SH-SY5Y (cell line): ENCODE results near the gene MPC1.

Experiments used
- GATA2 ChIP-seq: IDR thresholded peaks from 2 replicates; pipeline ENCODE4 v1.6.1; 2011; ENCODE audit warnings: mild to moderate bottlenecking, low read depth, low read length
- GATA3 ChIP-seq: IDR thresholded peaks from 2 replicates; pipeline ENCODE4 v1.6.1; 2011; ENCODE audit warnings: low read depth, mild to moderate bottlenecking, low read length, moderate library complexity

MPC1 gene

DNA sequence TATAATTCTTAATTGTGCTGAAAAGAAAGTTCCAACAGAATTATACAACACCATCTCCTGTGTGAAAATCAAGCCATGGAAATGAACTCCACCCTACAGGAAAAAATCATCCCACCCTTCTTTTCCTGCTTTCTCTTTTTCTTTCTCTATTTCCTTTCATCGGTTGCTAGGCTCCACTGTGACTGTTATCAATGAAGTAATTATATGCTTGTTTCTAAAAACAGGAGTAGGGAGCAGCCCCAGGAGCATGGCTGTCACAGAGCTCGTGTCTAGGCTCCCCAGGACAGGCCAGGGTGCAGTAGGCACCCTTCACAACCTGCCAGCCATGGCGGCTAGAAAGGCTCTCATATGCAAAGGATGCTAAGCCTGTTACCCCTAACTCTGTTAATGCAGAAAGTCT is 13.0 kb downstream of the MPC1 start:
- TF ChIP-seq GATA2 (no peak), GATA3 (no peak)

DNA sequence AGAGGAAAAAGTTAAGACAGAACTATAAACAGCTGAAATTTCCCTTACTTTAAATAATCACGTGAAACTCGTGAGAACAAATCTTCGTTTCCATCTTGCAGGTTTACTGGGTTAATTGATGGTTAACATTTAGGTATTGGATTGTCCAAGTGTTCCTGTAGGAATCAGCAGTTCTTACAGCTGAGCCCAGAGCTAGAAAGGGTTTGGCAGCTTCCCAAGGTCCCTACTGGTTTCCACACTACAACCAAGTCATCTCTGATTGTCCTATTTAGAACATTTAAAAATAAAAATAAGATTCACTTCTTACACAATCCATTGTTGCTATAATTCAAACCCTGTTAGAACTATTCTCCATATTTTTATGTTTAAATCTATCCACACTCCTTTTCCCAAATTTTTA is 15.8 kb downstream of the MPC1 start:
- TF ChIP-seq GATA2, result no peak
- no peak for TF ChIP-seq GATA3

DNA sequence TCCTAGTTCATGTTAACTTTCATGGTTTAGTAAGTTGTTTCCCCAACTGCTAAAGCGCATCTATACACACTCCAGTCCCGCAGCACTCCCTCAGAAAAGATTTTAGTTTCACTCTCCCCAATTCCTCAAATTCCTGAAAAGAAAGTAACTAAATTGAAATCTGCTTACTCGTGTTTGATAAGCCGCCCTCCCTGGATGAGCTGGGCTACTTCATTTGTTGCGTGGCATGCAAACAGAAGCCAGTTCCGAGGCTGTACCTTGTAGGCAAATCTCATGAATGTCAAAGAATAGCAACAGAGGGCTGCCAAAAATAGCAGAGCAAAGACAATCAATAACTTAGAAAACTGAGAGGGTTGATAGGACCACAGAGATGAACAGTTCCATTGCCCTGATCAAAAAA is 16.9 kb downstream of the MPC1 start:
- TF ChIP-seq GATA3, result no peak
- no peak for TF ChIP-seq GATA2

DNA sequence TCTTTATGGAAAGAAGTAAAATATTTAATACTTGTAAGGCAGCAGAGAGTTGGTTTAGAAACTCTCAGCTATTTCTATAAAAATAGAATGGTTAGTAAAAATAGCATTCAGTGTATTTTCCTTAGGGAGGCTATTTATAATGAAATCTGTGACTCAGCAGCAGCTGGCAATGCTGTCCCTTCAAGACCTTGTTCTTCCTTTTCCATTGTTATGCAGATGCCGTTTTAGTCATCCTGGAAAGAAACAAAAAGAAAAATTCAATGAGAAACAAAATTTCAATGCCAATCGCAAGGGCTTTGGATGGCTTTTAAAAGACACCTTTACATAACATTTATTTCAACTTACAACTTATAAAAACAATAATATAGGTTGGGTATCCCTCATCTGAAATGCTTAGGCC is 17.5 kb downstream of the MPC1 start:
- TF ChIP-seq GATA2, result no peak
- no peak for TF ChIP-seq GATA3

DNA sequence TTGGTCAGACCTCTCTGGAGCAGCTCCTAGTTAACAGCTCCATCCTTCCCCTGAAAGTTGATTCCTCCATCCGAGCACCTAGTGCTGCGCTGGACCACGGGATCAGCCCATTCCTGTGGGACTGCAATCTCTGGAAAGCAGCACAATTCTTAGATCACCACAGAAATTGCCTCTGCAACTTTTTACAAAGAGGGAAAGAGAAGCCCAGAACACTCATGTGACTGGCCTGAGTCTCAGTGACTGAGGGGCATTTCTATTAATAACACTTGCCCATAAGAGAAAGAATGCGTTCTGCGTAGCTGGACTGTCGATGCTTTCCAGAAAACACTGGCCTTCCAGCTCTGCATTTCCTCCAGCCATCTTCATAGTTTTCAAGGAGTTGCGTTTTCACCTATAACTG is 18.3 kb downstream of the MPC1 start:
- TF ChIP-seq GATA3 (no peak), GATA2 (no peak)

DNA sequence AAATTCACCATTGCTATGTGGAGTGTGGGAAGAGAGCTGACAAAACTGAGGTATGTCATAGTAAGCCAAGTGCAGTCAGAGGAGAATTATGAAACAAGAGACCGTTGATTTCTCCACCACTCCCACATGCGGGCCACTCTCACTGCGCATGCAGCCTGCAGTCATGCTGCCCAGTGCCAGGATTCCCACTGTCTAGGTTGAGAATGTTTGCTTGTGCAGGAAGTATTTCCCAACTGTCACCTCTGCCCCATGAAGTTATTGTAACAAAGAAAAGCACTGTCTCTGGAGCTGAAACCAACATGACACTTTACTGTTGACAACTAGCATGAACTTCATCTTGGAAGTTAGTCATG is 21.7 kb downstream of the MPC1 start:
- TF ChIP-seq GATA3 (no peak), GATA2 (no peak)

DNA sequence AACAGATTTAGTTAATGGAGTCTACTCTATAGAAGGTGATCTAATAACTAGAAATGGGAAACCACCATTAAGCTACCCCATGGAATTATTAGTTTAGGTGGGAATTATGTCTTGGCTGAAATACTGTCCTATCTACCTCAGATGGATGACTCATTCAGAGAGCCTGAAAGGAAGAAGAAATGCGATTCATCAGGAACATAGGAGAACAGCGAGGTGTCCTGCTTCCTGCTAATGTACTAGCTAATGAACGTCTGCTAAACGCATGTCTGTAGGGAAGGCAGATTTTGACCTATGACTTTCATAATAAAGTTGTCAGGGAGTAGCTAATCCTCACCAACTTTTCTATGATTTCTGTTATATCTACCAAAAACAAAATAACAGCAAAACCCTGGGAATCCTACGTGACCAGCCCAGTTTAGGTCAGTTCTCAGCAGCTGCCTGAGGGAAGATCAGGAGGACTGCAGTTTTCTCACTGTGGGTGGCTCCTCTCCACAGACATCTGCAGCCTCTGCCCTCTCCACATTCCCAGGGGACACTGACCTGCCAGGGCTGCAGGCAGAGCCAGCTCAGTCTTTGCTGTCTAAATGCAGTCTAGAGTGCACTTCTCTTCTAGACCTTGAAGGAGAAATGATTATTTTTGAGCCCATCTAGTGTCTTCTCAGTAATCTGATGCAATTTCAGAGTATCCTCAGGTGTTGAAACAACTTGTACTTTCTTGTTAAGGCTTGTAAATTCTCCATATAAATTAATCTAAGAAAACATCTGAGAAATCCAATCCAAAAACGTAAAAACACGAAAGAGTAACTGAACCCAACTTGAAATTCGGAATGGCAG is 22.3 kb downstream of the MPC1 start:
- TF ChIP-seq GATA2, result no peak
- no peak for TF ChIP-seq GATA3

DNA sequence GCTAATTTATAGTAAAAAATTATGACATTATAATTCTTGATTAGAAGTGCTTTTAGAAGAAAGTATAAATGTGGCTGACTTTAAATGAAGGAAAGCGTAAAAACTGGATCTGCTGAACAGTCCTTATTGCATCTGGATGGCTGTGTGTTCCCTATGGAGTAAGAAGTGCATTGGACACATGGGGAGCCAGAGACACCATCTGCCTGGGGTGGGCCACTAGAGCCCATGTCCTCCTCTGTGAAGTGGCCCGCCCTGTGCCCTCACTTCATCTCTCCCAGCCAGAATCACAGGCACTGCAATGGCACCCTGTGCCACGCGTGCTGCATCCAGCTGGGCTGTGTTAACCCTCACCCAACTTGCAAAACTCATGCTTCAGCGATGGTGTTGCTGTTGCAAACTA is 27.2 kb downstream of the MPC1 start:
- no peak for TF ChIP-seq GATA3
- no peak for TF ChIP-seq GATA2

DNA sequence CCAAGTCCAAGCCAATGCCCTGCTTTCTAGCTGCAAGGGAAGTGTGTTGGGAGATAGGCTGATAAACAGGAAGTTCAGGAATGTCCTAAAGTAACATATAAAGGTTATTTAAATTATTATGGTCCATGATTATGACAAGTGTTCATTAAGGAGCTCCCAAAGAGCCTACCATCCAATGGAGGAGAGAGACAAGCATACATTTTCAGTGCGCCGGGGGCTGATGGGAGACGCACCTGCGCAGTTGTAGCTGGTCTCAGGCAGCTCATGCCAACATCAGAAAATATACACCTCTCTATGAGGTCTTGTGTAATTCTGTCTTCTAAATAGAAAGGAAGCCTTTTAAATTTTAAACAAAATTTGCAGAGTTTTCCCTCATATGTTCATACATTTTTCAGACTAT is 27.8 kb downstream of the MPC1 start:
- TF ChIP-seq GATA3 (no peak), GATA2 (no peak)

DNA sequence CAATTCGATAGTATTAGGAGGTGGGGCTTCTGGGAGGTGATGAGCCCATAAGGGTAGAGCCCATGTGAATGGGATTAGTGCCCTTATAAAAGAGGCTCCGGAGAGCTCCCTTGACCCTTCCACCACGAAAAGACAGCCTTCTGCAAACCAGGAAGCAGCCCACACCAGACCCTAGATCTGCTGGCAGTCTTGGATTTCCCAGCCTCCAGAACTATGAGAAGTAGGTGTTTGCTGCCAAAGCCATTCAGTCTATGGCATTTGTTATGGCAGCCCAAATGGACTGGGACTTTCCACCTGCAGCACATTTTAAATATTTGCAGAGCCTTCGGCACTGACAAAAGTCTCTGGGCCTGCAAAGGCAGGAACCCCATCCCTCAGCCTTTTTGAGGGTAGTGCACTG is 28.6 kb downstream of the MPC1 start:
- no peak for TF ChIP-seq GATA2
- no peak for TF ChIP-seq GATA3

DNA sequence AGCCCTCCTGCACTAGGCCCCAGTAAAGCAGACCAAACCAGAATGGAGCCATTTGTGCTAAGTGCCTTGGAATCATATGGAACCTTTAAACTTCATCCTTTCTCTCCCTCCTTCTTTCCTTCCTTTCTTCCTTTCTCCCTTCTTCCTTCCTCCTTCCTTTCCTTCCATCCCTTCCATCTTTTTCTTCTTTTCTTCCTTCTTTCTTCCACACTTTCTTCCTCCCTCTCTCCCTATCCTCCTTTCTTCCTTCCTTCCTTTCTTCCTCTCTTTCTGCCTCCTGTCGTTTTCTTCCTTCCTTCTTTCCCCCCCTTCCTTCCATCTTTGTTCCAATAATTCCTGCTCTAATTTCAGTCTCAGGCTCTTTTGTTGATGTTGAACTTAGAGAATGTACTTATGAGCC is 29.2 kb downstream of the MPC1 start:
- TF ChIP-seq GATA2 (no peak), GATA3 (no peak)

DNA sequence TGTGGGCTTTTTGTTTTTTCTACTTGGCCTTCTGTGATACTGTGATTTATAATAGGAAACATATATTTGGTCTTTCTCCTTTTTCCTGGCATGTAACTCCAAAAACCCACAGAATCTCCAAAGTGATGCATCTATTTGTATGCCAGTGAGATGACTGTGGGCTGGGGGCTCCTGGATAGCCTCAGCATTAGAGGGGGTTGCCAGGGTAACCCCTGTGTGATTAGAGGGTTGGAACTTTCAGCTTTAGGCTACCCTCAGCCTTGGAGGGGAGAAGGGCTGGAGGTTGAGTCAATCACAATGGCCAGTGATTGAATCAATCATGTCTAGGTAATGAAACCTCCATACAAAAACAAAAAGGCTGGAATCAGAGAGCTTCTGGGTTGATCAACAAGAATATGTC is 29.8 kb downstream of the MPC1 start:
- TF ChIP-seq GATA3 (no peak), GATA2 (no peak)

DNA sequence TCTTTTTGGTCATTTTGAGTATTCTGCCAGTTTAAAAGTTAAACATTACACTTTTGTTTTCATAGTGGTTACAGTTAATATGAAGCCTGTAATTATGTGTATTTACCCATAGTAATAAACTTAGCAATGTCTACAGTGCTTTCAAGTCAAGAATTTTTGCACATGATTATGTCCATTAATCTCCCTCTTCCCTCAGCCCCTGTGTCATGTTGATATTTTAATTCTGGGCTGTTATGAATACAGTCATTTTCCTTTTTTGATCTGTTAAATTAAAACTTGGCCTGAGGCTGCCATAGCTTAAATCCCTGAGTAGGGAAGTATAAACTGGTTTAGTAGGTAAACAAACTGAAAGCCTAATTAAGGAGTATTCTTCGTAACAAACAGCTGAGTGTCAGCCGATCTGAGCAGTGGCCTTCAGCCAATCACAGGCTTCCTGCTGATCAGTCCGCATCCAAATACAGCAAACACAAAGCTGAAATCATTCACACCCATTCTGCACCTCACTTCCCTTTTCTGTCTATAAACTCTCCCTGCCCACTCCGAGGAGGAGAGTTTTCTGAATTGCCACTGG is 30.9 kb downstream of the MPC1 start:
- TF ChIP-seq GATA3 (no peak), GATA2 (no peak)

DNA sequence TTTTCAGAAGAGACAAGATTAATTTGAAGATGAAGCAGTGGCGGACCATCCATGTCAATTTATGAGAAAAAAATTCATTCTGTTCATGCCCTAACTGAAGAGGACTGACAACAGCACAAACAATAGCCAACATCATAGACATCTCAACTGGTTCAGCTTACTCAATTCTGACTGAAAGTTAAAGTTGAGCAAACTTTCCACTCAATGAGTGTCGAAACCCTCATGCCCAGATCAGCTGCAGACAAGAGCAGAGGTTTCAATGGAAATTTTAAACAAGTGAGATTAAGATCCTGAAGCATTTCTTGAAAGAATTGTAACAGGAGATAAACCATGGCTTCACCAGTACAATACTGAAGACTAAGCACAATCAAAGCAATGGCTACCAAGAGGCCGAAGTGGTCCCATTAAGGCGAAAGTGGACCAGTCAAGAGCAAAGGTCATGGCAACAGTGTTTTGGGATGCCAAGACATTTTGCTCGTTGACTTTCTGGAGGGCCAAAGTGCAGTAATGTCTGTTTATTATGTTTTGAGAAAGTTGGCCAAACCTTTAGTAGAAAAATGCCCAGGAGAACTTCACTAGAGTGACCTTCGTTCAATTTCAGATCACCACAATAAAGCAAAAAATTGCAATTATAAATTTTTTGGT is 34.3 kb downstream of the MPC1 start:
- TF ChIP-seq GATA3 (no peak), GATA2 (no peak)

DNA sequence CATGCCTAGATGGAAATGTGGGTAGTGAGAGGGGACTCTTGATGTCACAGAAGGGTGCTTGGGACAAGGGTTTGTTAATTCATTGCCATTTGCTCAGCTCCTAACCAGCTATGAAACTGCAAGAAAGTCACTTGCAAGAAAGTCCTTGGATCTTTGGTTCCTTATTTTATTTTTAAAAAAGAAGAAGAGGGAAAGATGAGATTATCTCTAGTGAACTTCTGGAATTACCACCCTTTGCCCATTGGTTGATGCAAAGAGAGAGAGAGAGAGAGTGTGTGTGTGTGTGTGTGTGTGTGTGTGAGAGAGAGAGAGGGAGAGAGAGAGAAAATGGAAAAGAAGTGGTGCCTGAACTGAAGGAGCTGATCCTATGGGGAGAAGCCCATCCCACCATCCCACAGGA is 35.8 kb downstream of the MPC1 start:
- no peak for TF ChIP-seq GATA3
- TF ChIP-seq GATA2, result no peak

DNA sequence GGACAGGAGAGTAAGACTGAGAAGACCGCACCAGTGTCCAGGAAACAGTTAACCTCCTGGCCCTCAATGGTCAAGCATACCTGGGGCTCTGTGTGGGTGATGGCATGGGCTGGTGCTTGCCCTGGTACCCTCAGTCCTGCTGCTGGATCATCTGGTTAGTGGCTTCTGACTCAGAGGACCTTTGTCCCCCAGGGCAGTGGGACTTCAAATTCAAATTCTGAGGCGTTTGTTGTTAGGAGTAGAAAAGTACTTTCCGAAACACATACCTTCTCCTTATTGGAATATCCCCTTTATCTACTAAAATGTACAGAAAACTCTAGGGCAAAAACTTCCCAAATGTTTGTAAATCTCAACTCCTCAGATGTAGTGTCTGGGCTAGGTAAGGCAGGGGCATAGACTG is 36.3 kb downstream of the MPC1 start:
- no peak for TF ChIP-seq GATA2
